NCI-H2227 (cell line): ENCODE measurements around the gene ARL15.

Experiments
- DNase-seq: peaks from one replicate; lab custom pipeline; 2025; ENCODE audit not compliant: unreplicated experiment; lab: John Stamatoyannopoulos, UW

The ARL15 gene

GRCh38 chr5:53948598-53948997 lies 361.8 kb downstream of the ARL15 start:
- DNase-seq: no peak

- no peak for DNase-seq
Measured at GRCh38 chr5:53946405-53947100, 363.8 kb downstream of the ARL15 start.

GRCh38 chr5:53944981-53945380 lies 365.4 kb downstream of the ARL15 start:
- no peak for DNase-seq

- no peak for DNase-seq
Measured at GRCh38 chr5:53943938-53944337, 366.4 kb downstream of the ARL15 start.

- DNase-seq: no peak
Measured at GRCh38 chr5:53942724-53943123, 367.6 kb downstream of the ARL15 start.

GRCh38 chr5:53940921-53941320 lies 369.5 kb downstream of the ARL15 start:
- DNase-seq: no peak

GRCh38 chr5:53937467-53937866 lies 372.9 kb downstream of the ARL15 start:
- no peak for DNase-seq

GRCh38 chr5:53936481-53937352 lies 373.7 kb downstream of the ARL15 start:
- DNase-seq: no peak

GRCh38 chr5:53934151-53934820 lies 376.1 kb downstream of the ARL15 start:
- no peak for DNase-seq

GRCh38 chr5:53932351-53932750 lies 378.0 kb downstream of the ARL15 start:
- no peak for DNase-seq

GRCh38 chr5:53930457-53930856 lies 379.9 kb downstream of the ARL15 start:
- no peak for DNase-seq

GRCh38 chr5:53929570-53929969 lies 380.8 kb downstream of the ARL15 start:
- DNase-seq: no peak

GRCh38 chr5:53929152-53929551 lies 381.2 kb downstream of the ARL15 start:
- no peak for DNase-seq

- DNase-seq: no peak
Measured at GRCh38 chr5:53928641-53929040, 381.7 kb downstream of the ARL15 start.

GRCh38 chr5:53927668-53928247 lies 382.6 kb downstream of the ARL15 start:
- DNase-seq: no peak

- no peak for DNase-seq
Measured at GRCh38 chr5:53926026-53926425, 384.3 kb downstream of the ARL15 start.

- no peak for DNase-seq
Measured at GRCh38 chr5:53924392-53924791, 386.0 kb downstream of the ARL15 start.

- DNase-seq: no peak
Measured at GRCh38 chr5:53923961-53924360, 386.4 kb downstream of the ARL15 start.

GRCh38 chr5:53922508-53923498 lies 387.6 kb downstream of the ARL15 start:
- no peak for DNase-seq

- no peak for DNase-seq
Measured at GRCh38 chr5:53917826-53918225, 392.5 kb downstream of the ARL15 start.
